GM12875 (cell line): Measurements from ENCODE around the gene LONRF2.

ENCODE experiments used
- H3K4me3 ChIP-seq: one replicate; pipeline ENCODE4 v1.5.1; 2011; ENCODE audit warnings: low read depth, low read length, control low read depth
- CTCF ChIP-seq: IDR thresholded peaks from 2 replicates; pipeline ENCODE4 v1.5.1; 2011; ENCODE audit warnings: low read depth, mild to moderate bottlenecking, control low read depth, inconsistent platforms, low read length, moderate library complexity, borderline replicate concordance; ENCODE audit not compliant: insufficient read depth

The LONRF2 gene

GRCh38 chr2:100224988-100225710 lies 97.2 kb downstream of the LONRF2 start:
- TF ChIP-seq CTCF, result no peak
- H3K4me3 ChIP-seq, result no peak overlapping the region

- no peak overlapping the region for H3K4me3 ChIP-seq
- TF ChIP-seq CTCF, result no peak
Measured at GRCh38 chr2:100223502-100223901, 98.8 kb downstream of the LONRF2 start.
